ENCODE data around the gene TATDN2.
"Not testable (repeated sequence)": the region's sequence is repeated elsewhere in the genome, so short reads cannot be mapped to it uniquely, and the experiment has no call there.

The TATDN2 gene

GRCh38 chr3:10291641-10292040 is 43.4 kb downstream of the TATDN2 start:
- H2AFZ ChIP-seq (ENCODE audit: low read depth, low read length): no peak overlapping the region
- no peak overlapping the region for H2BK12ac ChIP-seq (ENCODE audit: low read length in 2 of 2)
- H3K27me3 ChIP-seq (ENCODE audit: control insufficient read depth in 1 of 2, insufficient read depth in 1 of 2, low read length in 2 of 2): no peaks in the 10 kb centered on the region
- no peak overlapping the region for H2BK120ac ChIP-seq (ENCODE audit: low read depth, low read length)
- peaks cover 24% of the 10 kb centered on the region for H3K79me1 ChIP-seq (replicated peaks; ENCODE audit: low read length, poor library complexity, severe bottlenecking)
- no peak overlapping the region for H3K14ac ChIP-seq (ENCODE audit: low read length in 2 of 2)
- H3K23ac ChIP-seq (ENCODE audit: low read length in 2 of 2): no peak overlapping the region
- H3K27ac ChIP-seq (ENCODE audit: low read length, poor library complexity, severe bottlenecking): no peak overlapping the region
- H3K4me2 ChIP-seq (ENCODE audit: low read length, poor library complexity, severe bottlenecking): no peak overlapping the region
- no peak overlapping the region for H3K4ac ChIP-seq (ENCODE audit: low read depth in 1 of 2, low read length in 2 of 2)
- no peak overlapping the region for H2BK5ac ChIP-seq (ENCODE audit: low read depth, low read length, poor library complexity, severe bottlenecking)
- H3K4me3 ChIP-seq (ENCODE audit: insufficient read depth in 1 of 2, low read depth in 1 of 2, low read length in 2 of 2): no peak overlapping the region
- H4K8ac ChIP-seq (ENCODE audit: low read length): no peak overlapping the region
- H3K9me3 ChIP-seq (ENCODE audit: control insufficient read depth, low read length): no peaks in the 10 kb centered on the region
- no peak overlapping the region for H3K9ac ChIP-seq (ENCODE audit: low read length)
- peaks cover 8% of the 10 kb centered on the region for H3K4me1 ChIP-seq (ENCODE audit: control insufficient read depth, insufficient read depth, low read depth, low read length)
- no peak overlapping the region for H4K91ac ChIP-seq (ENCODE audit: low read length)
- no peak for DNase-seq
- H3K36me3 ChIP-seq (ENCODE audit: control insufficient read depth in 1 of 2, insufficient read depth in 2 of 2, low read depth in 1 of 2, low read length in 2 of 2): peaks cover 65 to 71% of the 10 kb centered on the region in 2 experiments
- over 99% methylated on average over 6 of the region's 6 CpGs for WGBS
- no peak overlapping the region for H2AK5ac ChIP-seq (ENCODE audit: low read length, severe bottlenecking)
- H2BK15ac ChIP-seq (ENCODE audit: low read depth, poor library complexity, severe bottlenecking): no peak overlapping the region
- H3K18ac ChIP-seq (ENCODE audit: low read depth in 1 of 2, low read length in 2 of 2): no peak overlapping the region

DNA sequence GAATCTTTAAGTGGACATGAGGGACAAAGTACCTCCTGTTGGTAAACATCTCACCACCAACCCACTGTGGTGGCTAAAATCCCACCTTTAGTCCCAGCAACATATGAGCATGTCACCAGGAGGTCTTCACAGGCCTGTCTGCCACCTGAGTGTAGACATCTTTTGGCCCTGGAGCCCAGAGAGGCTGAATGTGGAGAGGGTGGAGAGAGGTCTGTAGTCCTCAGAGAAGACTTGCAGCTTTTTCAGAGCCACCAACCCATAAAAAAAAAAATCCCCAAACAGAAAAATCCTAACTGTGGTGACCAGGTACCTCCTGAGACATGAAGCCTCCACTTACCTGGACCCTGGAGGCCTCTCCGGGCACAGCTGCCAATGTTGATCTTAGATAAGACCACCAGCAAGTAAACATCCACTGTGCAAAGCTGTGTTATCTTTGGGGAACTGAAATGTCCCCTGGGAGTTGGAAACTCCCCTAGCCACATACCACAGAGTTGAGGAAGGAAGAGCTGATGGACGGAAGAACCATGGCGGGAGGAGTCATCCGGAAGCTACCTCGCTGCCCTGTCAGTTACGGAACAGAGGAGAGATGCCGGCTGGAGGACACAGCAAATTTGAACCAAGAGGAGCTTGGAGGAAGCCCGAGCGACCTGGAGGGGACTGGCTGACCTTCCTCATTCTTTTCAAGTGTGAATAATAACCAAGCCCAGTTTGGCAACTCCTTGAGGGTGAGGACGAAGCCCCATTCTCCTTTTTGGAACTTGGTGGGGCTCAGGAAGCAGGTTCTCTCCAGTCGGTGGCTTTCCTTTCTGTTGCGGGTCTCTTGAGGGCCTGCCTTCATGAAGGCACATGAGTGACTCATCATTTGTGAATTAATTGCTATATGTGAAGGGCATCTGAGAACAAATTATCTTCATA is 44.5 kb downstream of the TATDN2 start, which contains the start of gene GHRL:
TSS of gene GHRL (minus strand) at position 443 of the 915 bp plus-strand sequence. CDS start 2,767 bp downstream, outside the sequence.
- H2BK12ac ChIP-seq (ENCODE audit: low read length in 2 of 2): no peak within 1 kb of the TSS
- no peak within 1 kb of the TSS for H2AFZ ChIP-seq (ENCODE audit: low read depth, low read length)
- no peaks in the 10 kb centered on the region for H3K27me3 ChIP-seq (ENCODE audit: control insufficient read depth in 1 of 2, insufficient read depth in 1 of 2, low read length in 2 of 2)
- no peak within 1 kb of the TSS for H3K4me3 ChIP-seq (ENCODE audit: insufficient read depth in 1 of 2, low read depth in 1 of 2, low read length in 2 of 2)
- no peak within 1 kb of the TSS for H3K14ac ChIP-seq (ENCODE audit: low read length in 2 of 2)
- no peak within 1 kb of the TSS for H4K91ac ChIP-seq (ENCODE audit: low read length)
- no peak within 1 kb of the TSS for H3K27ac ChIP-seq (ENCODE audit: low read length, poor library complexity, severe bottlenecking)
- DNase-seq: peak; percentile 24
- H2BK5ac ChIP-seq (ENCODE audit: low read depth, low read length, poor library complexity, severe bottlenecking): no peak within 1 kb of the TSS
- H2BK120ac ChIP-seq (ENCODE audit: low read depth, low read length): no peak within 1 kb of the TSS
- peaks cover 64 to 70% of the 10 kb centered on the region in 2 experiments for H3K36me3 ChIP-seq (ENCODE audit: control insufficient read depth in 1 of 2, insufficient read depth in 2 of 2, low read depth in 1 of 2, low read length in 2 of 2)
- H3K79me1 ChIP-seq (replicated peaks; ENCODE audit: low read length, poor library complexity, severe bottlenecking): peaks cover 24% of the 10 kb centered on the region
- no peak within 1 kb of the TSS for H2BK15ac ChIP-seq (ENCODE audit: low read depth, poor library complexity, severe bottlenecking)
- H3K4me2 ChIP-seq (ENCODE audit: low read length, poor library complexity, severe bottlenecking): no peak within 1 kb of the TSS
- peak within 1 kb of the TSS; percentile 13 for H4K8ac ChIP-seq (ENCODE audit: low read length)
- no peak within 1 kb of the TSS for H3K9ac ChIP-seq (ENCODE audit: low read length)
- 93% methylated on average over 11 of the region's 12 CpGs for whole genome bisulfite sequencing
- H3K23ac ChIP-seq (ENCODE audit: low read length in 2 of 2): no peak within 1 kb of the TSS
- H3K18ac ChIP-seq (ENCODE audit: low read depth in 1 of 2, low read length in 2 of 2): no peak within 1 kb of the TSS
- peaks cover 2% of the 10 kb centered on the region for H3K4me1 ChIP-seq (ENCODE audit: control insufficient read depth, insufficient read depth, low read depth, low read length)
- H2AK5ac ChIP-seq (ENCODE audit: low read length, severe bottlenecking): no peak within 1 kb of the TSS
- H3K4ac ChIP-seq (ENCODE audit: low read depth in 1 of 2, low read length in 2 of 2): no peak within 1 kb of the TSS
- H3K9me3 ChIP-seq (ENCODE audit: control insufficient read depth, low read length): no peaks in the 10 kb centered on the region

DNA sequence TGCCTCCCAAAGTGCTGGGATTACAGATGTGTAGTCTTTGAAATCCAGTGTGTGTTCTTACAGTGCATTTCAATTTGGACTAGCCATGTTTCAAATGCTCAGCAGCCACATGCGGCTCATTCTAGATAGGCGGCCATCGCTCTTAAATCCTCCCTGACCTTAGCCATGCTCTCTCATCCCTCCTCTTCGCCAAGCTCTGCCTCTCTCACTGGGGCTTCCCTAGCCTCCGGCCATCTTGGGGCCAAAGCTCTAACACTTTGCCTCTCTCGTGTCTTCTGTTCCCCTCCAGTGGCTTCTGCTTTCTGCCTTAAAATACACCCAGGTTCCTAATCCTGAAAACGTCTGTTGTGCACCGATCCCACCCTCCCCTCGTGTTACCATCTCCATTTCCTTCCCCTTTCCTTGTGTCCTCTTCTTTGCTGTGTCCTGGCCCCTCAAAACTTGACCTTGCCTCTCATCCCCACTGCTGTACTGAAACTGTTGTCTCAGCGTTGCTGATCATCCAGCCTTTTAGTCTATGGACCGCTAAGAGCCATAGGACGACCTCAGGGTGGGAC is 45.8 kb downstream of the TATDN2 start:
- no peak overlapping the region for H3K9ac ChIP-seq (ENCODE audit: low read length)
- no peak for DNase-seq
- peaks cover 2% of the 10 kb centered on the region for H3K4me1 ChIP-seq (ENCODE audit: control insufficient read depth, insufficient read depth, low read depth, low read length)
- no peak overlapping the region for H3K4ac ChIP-seq (ENCODE audit: low read depth in 1 of 2, low read length in 2 of 2)
- H2BK15ac ChIP-seq (ENCODE audit: low read depth, poor library complexity, severe bottlenecking): no peak overlapping the region
- H2AK5ac ChIP-seq (ENCODE audit: low read length, severe bottlenecking): no peak overlapping the region
- no peak overlapping the region for H4K91ac ChIP-seq (ENCODE audit: low read length)
- WGBS: 97% methylated on average over 12 of the region's 12 CpGs
- H3K14ac ChIP-seq (ENCODE audit: low read length in 2 of 2): no peak overlapping the region
- H2BK5ac ChIP-seq (ENCODE audit: low read depth, low read length, poor library complexity, severe bottlenecking): no peak overlapping the region
- H3K27me3 ChIP-seq (ENCODE audit: control insufficient read depth in 1 of 2, insufficient read depth in 1 of 2, low read length in 2 of 2): no peaks in the 10 kb centered on the region
- peaks cover 50 to 65% of the 10 kb centered on the region in 2 experiments for H3K36me3 ChIP-seq (ENCODE audit: control insufficient read depth in 1 of 2, insufficient read depth in 2 of 2, low read depth in 1 of 2, low read length in 2 of 2)
- H2AFZ ChIP-seq (ENCODE audit: low read depth, low read length): no peak overlapping the region
- no peak overlapping the region for H3K18ac ChIP-seq (ENCODE audit: low read depth in 1 of 2, low read length in 2 of 2)
- no peak overlapping the region for H2BK120ac ChIP-seq (ENCODE audit: low read depth, low read length)
- no peak overlapping the region for H3K4me3 ChIP-seq (ENCODE audit: insufficient read depth in 1 of 2, low read depth in 1 of 2, low read length in 2 of 2)
- no peaks in the 10 kb centered on the region for H3K9me3 ChIP-seq (ENCODE audit: control insufficient read depth, low read length)
- H4K8ac ChIP-seq (ENCODE audit: low read length): no peak overlapping the region
- H3K27ac ChIP-seq (ENCODE audit: low read length, poor library complexity, severe bottlenecking): no peak overlapping the region
- H2BK12ac ChIP-seq (ENCODE audit: low read length in 2 of 2): no peak overlapping the region
- H3K4me2 ChIP-seq (ENCODE audit: low read length, poor library complexity, severe bottlenecking): no peak overlapping the region
- H3K79me1 ChIP-seq (replicated peaks; ENCODE audit: low read length, poor library complexity, severe bottlenecking): peaks cover 16% of the 10 kb centered on the region
- H3K23ac ChIP-seq (ENCODE audit: low read length in 2 of 2): no peak overlapping the region

DNA sequence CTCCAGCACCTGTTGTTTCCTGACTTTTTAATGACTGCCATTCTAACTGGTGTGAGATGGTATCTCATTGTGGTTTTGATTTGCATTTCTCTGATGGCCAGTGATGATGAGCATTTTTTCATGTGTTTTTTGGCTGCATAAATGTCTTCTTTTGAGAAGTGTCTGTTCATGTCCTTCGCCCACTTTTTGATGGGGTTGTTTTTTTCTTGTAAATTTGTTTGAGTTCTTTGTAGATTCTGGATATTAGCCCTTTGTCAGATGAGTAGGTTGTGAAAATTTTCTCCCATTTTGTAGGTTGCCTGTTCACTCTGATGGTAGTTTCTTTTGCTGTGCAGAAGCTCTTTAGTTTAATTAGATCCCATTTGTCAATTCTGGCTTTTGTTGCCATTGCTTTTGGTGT is 49.8 kb downstream of the TATDN2 start:
- not testable (repeated sequence) for H2BK5ac ChIP-seq (ENCODE audit: low read depth, low read length, poor library complexity, severe bottlenecking); H2BK15ac ChIP-seq (ENCODE audit: low read depth, poor library complexity, severe bottlenecking); H3K27me3 ChIP-seq (ENCODE audit: control insufficient read depth in 1 of 2, insufficient read depth in 1 of 2, low read length in 2 of 2); H3K4ac ChIP-seq (ENCODE audit: low read depth in 1 of 2, low read length in 2 of 2); H2BK12ac ChIP-seq (ENCODE audit: low read length in 2 of 2); H4K8ac ChIP-seq (ENCODE audit: low read length); H3K27ac ChIP-seq (ENCODE audit: low read length, poor library complexity, severe bottlenecking); H3K23ac ChIP-seq (ENCODE audit: low read length in 2 of 2); H2AFZ ChIP-seq (ENCODE audit: low read depth, low read length); H3K18ac ChIP-seq (ENCODE audit: low read depth in 1 of 2, low read length in 2 of 2); H3K4me2 ChIP-seq (ENCODE audit: low read length, poor library complexity, severe bottlenecking); H2BK120ac ChIP-seq (ENCODE audit: low read depth, low read length); DNase-seq; H4K91ac ChIP-seq (ENCODE audit: low read length); H3K14ac ChIP-seq (ENCODE audit: low read length in 2 of 2); H3K4me3 ChIP-seq (ENCODE audit: insufficient read depth in 1 of 2, low read depth in 1 of 2, low read length in 2 of 2); H2AK5ac ChIP-seq (ENCODE audit: low read length, severe bottlenecking); H3K9me3 ChIP-seq (ENCODE audit: control insufficient read depth, low read length); H3K4me1 ChIP-seq (ENCODE audit: control insufficient read depth, insufficient read depth, low read depth, low read length); H3K9ac ChIP-seq (ENCODE audit: low read length)
- Histone ChIP-seq H3K79me1 (replicated peaks; ENCODE audit: low read length, poor library complexity, severe bottlenecking) (peaks cover 14% of the 10 kb centered on the region), H3K36me3 (ENCODE audit: control insufficient read depth in 1 of 2, insufficient read depth in 2 of 2, low read depth in 1 of 2, low read length in 2 of 2) (peaks cover 46 to 71% of the 10 kb centered on the region in 2 experiments)
- WGBS: no CpG with 5 or more reads among the region's 1 CpG
